PFSK-1 (cell line): Measurements from ENCODE around the gene CMTM6.
A peak's percentile ranks its signal among the peaks of the same experiment; 100 is the strongest.

Experiments used
- FOXP2 ChIP-seq: optimal IDR thresholded peaks from 2 replicates; pipeline ENCODE3; 2011; ENCODE audit warnings: borderline replicate concordance, control low read depth, inconsistent platforms; ENCODE audit not compliant: insufficient read depth; ENCODE audit errors: extremely low read length, extremely low read depth
- POLR2AphosphoS5 ChIP-seq: IDR thresholded peaks from 2 replicates; pipeline ENCODE4 v1.6.1; 2012; ENCODE audit warnings: low read depth, mild to moderate bottlenecking, control low read depth, low read length, moderate library complexity
- REST ChIP-seq, 2 experiments: IDR thresholded peaks; 2 replicates each; pipeline versions ENCODE4 v1.6.1 to v1.8.0; 2011 to 2012; ENCODE audit warnings: low read depth in 2 of 2, low read length in 2 of 2, control low read depth in 1 of 2, inconsistent platforms in 1 of 2, mild to moderate bottlenecking in 1 of 2, moderate library complexity in 1 of 2; ENCODE audit not compliant: insufficient read depth in 1 of 2
- SIN3A ChIP-seq: IDR thresholded peaks from 2 replicates; pipeline ENCODE4 v1.6.1; 2012; ENCODE audit warnings: mild to moderate bottlenecking, low read length, moderate library complexity, borderline replicate concordance; ENCODE audit not compliant: insufficient read depth
- TAF1 ChIP-seq: IDR thresholded peaks from 2 replicates; pipeline ENCODE4 v1.6.1; 2012; ENCODE audit warnings: low read length, control low read depth, borderline replicate concordance; ENCODE audit not compliant: insufficient read depth

CMTM6 gene

GRCh38 chr3:32508711-32509110, 6.1 kb upstream of the CMTM6 start:
- no peak for TF ChIP-seq TAF1
- no peak for TF ChIP-seq POLR2AphosphoS5
- no peak for TF ChIP-seq FOXP2
- TF ChIP-seq SIN3A: no peak
- no peak for TF ChIP-seq REST (IDR thresholded peaks at IDR 0.05; ENCODE audit: insufficient read depth in 1 of 2, low read depth in 2 of 2, low read length in 2 of 2)

- TF ChIP-seq REST (IDR thresholded peaks at IDR 0.05; ENCODE audit: insufficient read depth in 1 of 2, low read depth in 2 of 2, low read length in 2 of 2) (no peak), SIN3A (no peak), FOXP2 (no peak), POLR2AphosphoS5 (no peak), TAF1 (no peak)
These were observed 3.8 kb upstream of the CMTM6 start for GRCh38 chr3:32506466-32506865.

- 0 out of 2 replicates have a peak, but pooled peaks have one; percentile 2 for TF ChIP-seq POLR2AphosphoS5
- no peak for TF ChIP-seq SIN3A
These were observed 264 bp upstream of the CMTM6 start for GRCh38 chr3:32502946-32503286.

- no peak for TF ChIP-seq REST (IDR thresholded peaks at IDR 0.05; ENCODE audit: insufficient read depth in 1 of 2, low read depth in 2 of 2, low read length in 2 of 2)
- TF ChIP-seq TAF1: no peak
- TF ChIP-seq POLR2AphosphoS5: no peak
- TF ChIP-seq FOXP2: no peak
- TF ChIP-seq SIN3A: no peak
These were observed 902 bp downstream of the CMTM6 start for GRCh38 chr3:32501783-32502117.

- no peak for TF ChIP-seq TAF1
- no peak for TF ChIP-seq SIN3A
- no peak for TF ChIP-seq POLR2AphosphoS5
- TF ChIP-seq REST (IDR thresholded peaks at IDR 0.05; ENCODE audit: insufficient read depth in 1 of 2, low read depth in 2 of 2, low read length in 2 of 2): no peak
- no peak for TF ChIP-seq FOXP2
These were observed 1.5 kb downstream of the CMTM6 start for GRCh38 chr3:32500880-32501782.
